Trophoblast cell (in vitro differentiated cells and primary cell): ENCODE data around the gene SSBP1.

Source experiments
- DNase-seq, 2 donors: peaks; one replicate each; pipeline ENCODE4 v3.0.0-alpha.2; 2016
- H2AFZ ChIP-seq: 2 replicates; pipeline ENCODE4 v1.6.1; 2013; ENCODE audit warnings: low read length, moderate library complexity, mild to moderate bottlenecking; ENCODE audit not compliant: insufficient read depth, poor library complexity
- H2AK5ac ChIP-seq: 2 replicates; pipeline ENCODE4 v1.6.1; 2013; ENCODE audit warnings: mild to moderate bottlenecking, low read length
- H2BK120ac ChIP-seq: 2 replicates; pipeline ENCODE4 v1.6.1; 2013; ENCODE audit warnings: low read length, mild to moderate bottlenecking, moderate library complexity; ENCODE audit not compliant: insufficient read depth, poor library complexity
- H2BK12ac ChIP-seq: 2 replicates; pipeline ENCODE4 v1.6.1; 2013; ENCODE audit warnings: mild to moderate bottlenecking, low read length, moderate library complexity
- H2BK5ac ChIP-seq: 2 replicates; pipeline ENCODE4 v1.6.1; 2013; ENCODE audit warnings: low read length, low read depth, moderate library complexity, mild to moderate bottlenecking; ENCODE audit not compliant: poor library complexity
- H3K14ac ChIP-seq: 2 replicates; pipeline ENCODE4 v1.6.1; 2013; ENCODE audit warnings: mild to moderate bottlenecking, low read length
- H3K18ac ChIP-seq: 2 replicates; pipeline ENCODE4 v1.6.1; 2013; ENCODE audit warnings: mild to moderate bottlenecking, low read length
- H3K23ac ChIP-seq: 2 replicates; pipeline ENCODE4 v1.6.1; 2013; ENCODE audit warnings: low read length
- H3K27ac ChIP-seq: 2 replicates; pipeline ENCODE4 v1.5.1; 2013; ENCODE audit warnings: low read depth, mild to moderate bottlenecking, inconsistent platforms, low read length, moderate library complexity
- H3K27me3 ChIP-seq: 2 replicates; pipeline ENCODE4 v1.6.1; 2013; ENCODE audit warnings: inconsistent platforms, mild to moderate bottlenecking, low read length, moderate library complexity; ENCODE audit not compliant: insufficient read depth
- H3K36me3 ChIP-seq, 2 experiments: 1 replicate in 1 of 2; 2 replicates in 1 of 2; pipeline ENCODE4 v1.6.1; 2013; ENCODE audit warnings: low read length in 2 of 2, mild to moderate bottlenecking in 2 of 2, moderate library complexity in 1 of 2; ENCODE audit not compliant: insufficient read depth in 2 of 2, control insufficient read depth in 1 of 2
- H3K4ac ChIP-seq: 2 replicates; pipeline ENCODE4 v1.6.1; 2013; ENCODE audit warnings: low read depth, mild to moderate bottlenecking, low read length, moderate library complexity
- H3K4me1 ChIP-seq, 2 experiments: 1 replicate in 1 of 2; 2 replicates in 1 of 2; pipeline ENCODE4 v1.6.1; 2013; ENCODE audit warnings: low read length in 2 of 2, mild to moderate bottlenecking in 2 of 2, moderate library complexity in 1 of 2; ENCODE audit not compliant: insufficient read depth in 2 of 2, control insufficient read depth in 1 of 2
- H3K4me2 ChIP-seq: 2 replicates; pipeline ENCODE4 v1.6.1; 2013; ENCODE audit warnings: inconsistent platforms, mild to moderate bottlenecking, low read length, moderate library complexity
- H3K4me3 ChIP-seq: 2 replicates; pipeline ENCODE4 v1.5.1; 2013; ENCODE audit warnings: mild to moderate bottlenecking, low read depth, low read length, inconsistent platforms
- H3K79me1 ChIP-seq: one replicate; pipeline ENCODE4 v1.6.1; 2013; ENCODE audit warnings: low read length
- H3K79me2 ChIP-seq: 2 replicates; pipeline ENCODE4 v1.6.1; 2013; ENCODE audit warnings: low read length, mild to moderate bottlenecking; ENCODE audit not compliant: control insufficient read depth, insufficient read depth, poor library complexity
- H3K9ac ChIP-seq: 2 replicates; pipeline ENCODE4 v1.6.1; 2013; ENCODE audit warnings: mild to moderate bottlenecking, low read length
- H3K9me3 ChIP-seq: 2 replicates; pipeline ENCODE4 v1.6.1; 2013; ENCODE audit warnings: low read depth, mild to moderate bottlenecking, control low read depth, inconsistent platforms, low read length; ENCODE audit not compliant: insufficient read depth
- H4K12ac ChIP-seq: 2 replicates; pipeline ENCODE4 v1.6.1; 2013; ENCODE audit warnings: low read depth, mild to moderate bottlenecking, low read length, moderate library complexity
- H4K8ac ChIP-seq: 2 replicates; pipeline ENCODE4 v1.6.1; 2013; ENCODE audit warnings: low read depth, mild to moderate bottlenecking, low read length, moderate library complexity
- H4K91ac ChIP-seq: one replicate; pipeline ENCODE4 v1.6.1; 2013; ENCODE audit warnings: low read depth, mild to moderate bottlenecking, low read length, moderate library complexity
- WGBS: extraction: QIAGEN DNeasy Blood & Tissue Kit; methylation state at CpG from one replicate; pipeline ENCODE4 v1.1.7; 2013; ENCODE audit warnings: missing lambda C conversion rate; ENCODE audit not compliant: insufficient read length, insufficient coverage; ENCODE audit errors: extremely low coverage; 5-methylcytosine and 5-hydroxymethylcytosine counted together

Gene SSBP1

GRCh38 chr7:141738592-141739013 is 445 bp downstream of the SSBP1 start:
- Histone ChIP-seq H2BK12ac (no peak overlapping the region), H3K14ac (peak overlapping the region; percentile 43), H3K4me3 (peak overlapping the region; percentile 97), H3K79me2 (peaks cover 5% of the 10 kb centered on the region), H4K12ac (peak overlapping the region; percentile 60), H3K9me3 (no peaks in the 10 kb centered on the region), H3K27me3 (no peaks in the 10 kb centered on the region), H3K4ac (peak overlapping the region; percentile 77), H3K79me1 (peaks cover 2% of the 10 kb centered on the region), H3K4me1 (peaks cover 0 to 7% of the 10 kb centered on the region in 2 experiments), H3K27ac (no peak overlapping the region), H2BK120ac (peak overlapping the region; percentile 28), H2AK5ac (no peak overlapping the region), H3K4me2 (peak overlapping the region; percentile 95), H3K36me3 (peaks cover 10 to 20% of the 10 kb centered on the region in 2 experiments), H2AFZ (peak overlapping the region; percentile 57), H2BK5ac (peak overlapping the region; percentile 2), H3K18ac (peak overlapping the region; percentile 55), H4K8ac (peak overlapping the region; percentile 91), H3K23ac (no peak overlapping the region), H4K91ac (peak overlapping the region; percentile 56), H3K9ac (peak overlapping the region; percentile 94)
- no peak for DNase-seq
- no CpG with 5 or more reads among the region's 6 CpGs for WGBS

GRCh38 chr7:141739250-141739649 is 1.1 kb downstream of the SSBP1 start:
- H3K14ac ChIP-seq, result no peak overlapping the region
- no peak overlapping the region for H3K9ac ChIP-seq
- H3K9me3 ChIP-seq, result no peaks in the 10 kb centered on the region
- H4K12ac ChIP-seq, result no peak overlapping the region
- no peak overlapping the region for H2BK12ac ChIP-seq
- H3K23ac ChIP-seq, result no peak overlapping the region
- no peak overlapping the region for H3K18ac ChIP-seq
- no CpG with 5 or more reads among the region's 3 CpGs for WGBS
- H3K4ac ChIP-seq, result peak overlapping the region; percentile 64
- no peak overlapping the region for H2BK120ac ChIP-seq
- H3K27me3 ChIP-seq, result no peaks in the 10 kb centered on the region
- no peak overlapping the region for H4K91ac ChIP-seq
- peaks cover 13 to 24% of the 10 kb centered on the region in 2 experiments for H3K36me3 ChIP-seq
- peaks cover 5% of the 10 kb centered on the region for H3K79me2 ChIP-seq
- peak overlapping the region; percentile 95 for H3K4me2 ChIP-seq
- no peak overlapping the region for H3K4me3 ChIP-seq
- no peak overlapping the region for H3K27ac ChIP-seq
- peaks cover 2% of the 10 kb centered on the region for H3K79me1 ChIP-seq
- no peak for DNase-seq
- H4K8ac ChIP-seq, result no peak overlapping the region
- H3K4me1 ChIP-seq, result peaks cover 0 to 7% of the 10 kb centered on the region in 2 experiments
- H2BK5ac ChIP-seq, result no peak overlapping the region
- H2AFZ ChIP-seq, result no peak overlapping the region
- no peak overlapping the region for H2AK5ac ChIP-seq

DNA sequence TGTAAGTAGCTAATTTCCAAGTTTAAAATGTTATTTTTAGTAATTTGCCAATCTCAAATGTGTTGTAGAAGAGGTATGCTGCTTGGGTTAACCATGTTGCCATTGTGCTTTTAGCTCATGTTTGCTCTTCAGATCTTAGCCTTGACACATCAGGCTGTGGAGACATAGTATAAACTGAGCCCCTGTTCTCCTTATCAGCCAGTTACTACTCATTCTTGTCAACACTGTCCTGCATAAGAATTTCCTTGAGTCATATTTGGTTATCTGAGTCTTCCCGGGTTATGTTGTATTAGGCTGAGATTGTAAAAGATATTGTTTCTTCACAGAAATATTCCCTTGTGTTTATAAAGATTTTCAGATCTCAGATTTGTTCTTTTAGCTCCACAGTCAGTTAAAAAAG is 4.1 kb downstream of the SSBP1 start:
- H3K27ac ChIP-seq, result no peak overlapping the region
- H2AFZ ChIP-seq, result no peak overlapping the region
- WGBS, result no CpG with 5 or more reads among the region's 1 CpG

GRCh38 chr7:141744131-141744530 is 6.0 kb downstream of the SSBP1 start:
- no peak overlapping the region for H3K4me3 ChIP-seq
- no peak overlapping the region for H4K8ac ChIP-seq
- peaks cover 2% of the 10 kb centered on the region for H3K79me2 ChIP-seq
- no CpG with 5 or more reads among the region's 2 CpGs for WGBS
- H3K9ac ChIP-seq, result no peak overlapping the region
- no peaks in the 10 kb centered on the region for H3K9me3 ChIP-seq
- H2BK5ac ChIP-seq, result no peak overlapping the region
- no peak overlapping the region for H3K27ac ChIP-seq
- H2BK12ac ChIP-seq, result no peak overlapping the region
- H3K4me2 ChIP-seq, result no peak overlapping the region
- H3K36me3 ChIP-seq, result peaks cover 18 to 35% of the 10 kb centered on the region in 2 experiments
- no peak overlapping the region for H3K18ac ChIP-seq
- H2AK5ac ChIP-seq, result no peak overlapping the region
- no peak overlapping the region for H4K91ac ChIP-seq
- no peak for DNase-seq
- no peak overlapping the region for H2AFZ ChIP-seq
- no peak overlapping the region for H3K4ac ChIP-seq
- no peak overlapping the region for H3K14ac ChIP-seq
- no peak overlapping the region for H2BK120ac ChIP-seq
- H3K79me1 ChIP-seq, result no peaks in the 10 kb centered on the region
- H4K12ac ChIP-seq, result no peak overlapping the region
- H3K4me1 ChIP-seq, result peaks cover 0 to 3% of the 10 kb centered on the region in 2 experiments
- H3K23ac ChIP-seq, result no peak overlapping the region
- no peaks in the 10 kb centered on the region for H3K27me3 ChIP-seq

More for the DNA sequence above, 4.1 kb downstream of the SSBP1 start:
- peak in 1 of 2 donors; percentile 56 for DNase-seq
- peaks cover 18 to 32% of the 10 kb centered on the region in 2 experiments for H3K36me3 ChIP-seq
- no peak overlapping the region for H2BK5ac ChIP-seq
- no peak overlapping the region for H3K4me2 ChIP-seq
- no peak overlapping the region for H2BK12ac ChIP-seq
- no peak overlapping the region for H4K8ac ChIP-seq
- no peak overlapping the region for H3K4ac ChIP-seq
- no peak overlapping the region for H3K4me3 ChIP-seq
- H4K91ac ChIP-seq, result no peak overlapping the region
- H3K9me3 ChIP-seq, result no peaks in the 10 kb centered on the region
- no peak overlapping the region for H3K23ac ChIP-seq
- no peak overlapping the region for H4K12ac ChIP-seq
- H3K9ac ChIP-seq, result no peak overlapping the region
- H3K79me2 ChIP-seq, result peaks cover 5% of the 10 kb centered on the region
- H3K79me1 ChIP-seq, result peaks cover 2% of the 10 kb centered on the region
- H2BK120ac ChIP-seq, result no peak overlapping the region
- no peak overlapping the region for H2AK5ac ChIP-seq
- no peak overlapping the region for H3K18ac ChIP-seq
- H3K4me1 ChIP-seq, result peaks cover 0 to 6% of the 10 kb centered on the region in 2 experiments
- H3K27me3 ChIP-seq, result no peaks in the 10 kb centered on the region
- no peak overlapping the region for H3K14ac ChIP-seq
